ENCODE data around the gene ZBTB45. TPM values are rescaled to one million over a fixed set of nuclear protein-coding genes. Genes with fewer than 3 reads are reported as not detected.

Gene ZBTB45
- total and polyA plus RNA-seq, 2 donors (not counting 3 experiments of a cell fraction or from before 2014, with no cell fraction given): 17.8 to 21.8 TPM

DNA sequence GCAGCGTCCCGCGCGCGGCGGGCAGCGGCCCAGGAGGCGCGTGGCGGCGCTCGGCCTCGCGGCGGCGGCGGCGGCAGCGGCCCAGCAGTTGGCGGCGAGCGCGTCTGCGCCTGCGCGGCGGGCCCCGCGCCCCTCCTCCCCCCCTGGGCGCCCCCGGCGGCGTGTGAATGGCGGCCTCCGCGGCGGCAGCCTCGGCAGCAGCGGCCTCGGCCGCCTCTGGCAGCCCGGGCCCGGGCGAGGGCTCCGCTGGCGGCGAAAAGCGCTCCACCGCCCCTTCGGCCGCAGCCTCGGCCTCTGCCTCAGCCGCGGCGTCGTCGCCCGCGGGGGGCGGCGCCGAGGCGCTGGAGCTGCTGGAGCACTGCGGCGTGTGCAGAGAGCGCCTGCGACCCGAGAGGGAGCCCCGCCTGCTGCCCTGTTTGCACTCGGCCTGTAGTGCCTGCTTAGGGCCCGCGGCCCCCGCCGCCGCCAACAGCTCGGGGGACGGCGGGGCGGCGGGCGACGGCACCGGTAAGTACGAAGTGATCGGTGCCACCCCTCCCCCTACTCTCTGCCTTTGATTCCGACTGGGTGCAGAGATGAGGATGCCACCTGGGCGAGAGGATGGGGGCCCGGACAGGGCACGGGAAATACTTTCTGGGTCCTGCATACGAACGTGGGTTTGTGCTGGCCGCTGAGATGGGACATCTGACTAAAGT lies 25.1 kb upstream of the ZBTB45 start:
- Histone ChIP-seq H3K4me2 (ENCODE audit: insufficient read depth, low read length) (peak overlapping the region; percentile 44), H3K27me3 (ENCODE audit: control insufficient read depth in 2 of 2, insufficient read depth in 2 of 2, low read length in 2 of 2) (peaks cover 2 to 6% of the 10 kb centered on the region in 2 experiments), H4K20me1 (replicated peaks; ENCODE audit: control insufficient read depth, extremely low read depth, insufficient read depth, low read length) (peaks cover 4% of the 10 kb centered on the region), H3K4me3 (replicated peaks in 1 of 3; ENCODE audit: insufficient read depth in 1 of 3, low read depth in 1 of 3, low read length in 3 of 3) (peak overlapping the region; percentile 82 to 94 (median 85)), H3K27ac (ENCODE audit: insufficient read depth, low read depth, low read length) (peak overlapping the region; percentile 87), H3K9ac (replicated peaks; ENCODE audit: extremely low read depth, insufficient read depth, low read length) (peak overlapping the region; percentile 71), H3K79me2 (ENCODE audit: control insufficient read depth, insufficient read depth, low read length) (peaks cover 50% of the 10 kb centered on the region), H2AFZ (ENCODE audit: low read depth, low read length) (no peak overlapping the region), H3K4me1 (ENCODE audit: control insufficient read depth, extremely low read depth, insufficient read depth, low read length) (peaks cover 15% of the 10 kb centered on the region), H3K9me1 (replicated peaks; ENCODE audit: control insufficient read depth, extremely low read depth, insufficient read depth, low read length) (no peaks in the 10 kb centered on the region), H3K9me3 (replicated peaks; ENCODE audit: control insufficient read depth, insufficient read depth, low read length) (no peaks in the 10 kb centered on the region), H3K36me3 (ENCODE audit: control insufficient read depth in 2 of 2, extremely low read depth in 1 of 2, insufficient read depth in 2 of 2, low read length in 2 of 2) (peaks cover 5 to 25% of the 10 kb centered on the region in 2 experiments)
- dilution Hi-C loops (cut with MboI; ENCODE audit: extremely low pct_ligation_motif_present, low sequenced_read_pairs) (no loop called here), intact Hi-C loops (cut with micrococcal nuclease) (loop anchor here (1.0 kb wide), 4 partner anchors 10 to 29 kb away; partner anchors contain the start of genes MZF1 and ZBTB45)
- BruUV-seq (replicated peaks): no TSS peak
- ChIA-PET CTCF (interaction anchor here (1.2 to 3.2 kb wide), 6 partner anchors 9 to 37 kb away, joined by 3 to 52 read pairs (median 12); partner anchors contain the start of genes CHMP2A and ZBTB45), POLR2A (interaction anchor here (0.6 to 1.8 kb wide), 7 partner anchors 10 to 35 kb away, joined by 3 to 20 read pairs (median 6); partner anchors contain the start of genes CHMP2A and ZBTB45)
- FAIRE-seq (no peak), DNase-seq (ENCODE audit: low read depth, low spot score) (peak; percentile 37)
- TF ChIP-seq JUN (IDR thresholded peaks at IDR 0.05; ENCODE audit: borderline replicate concordance, insufficient read depth, insufficient read length, low read depth) (no peak), EZH2 (IDR thresholded peaks at IDR 0.05; ENCODE audit: borderline replicate concordance, low read depth, low read length, severe bottlenecking) (no peak), CTCF (IDR thresholded peaks at IDR 0.05; ENCODE audit: extremely low read depth in 1 of 2, insufficient read depth in 1 of 2, low read depth in 1 of 2, low read length in 2 of 2) (no peak), FOS (IDR thresholded peaks at IDR 0.05; ENCODE audit: borderline replicate concordance, insufficient read depth, low read length) (no peak), MYC (IDR thresholded peaks at IDR 0.05; ENCODE audit: low read depth, low read length) (no peak), POLR2AphosphoS5 (IDR thresholded peaks at IDR 0.05; ENCODE audit: insufficient read depth, low read depth, low read length) (no peak), POLR2A (IDR thresholded peaks at IDR 0.05; ENCODE audit: low read depth, low read length) (no peak), GATA2 (IDR thresholded peaks at IDR 0.05; ENCODE audit: insufficient read depth, insufficient read length, low read depth, low read length) (no peak)
- TF ChIP-seq, protein P1, sequence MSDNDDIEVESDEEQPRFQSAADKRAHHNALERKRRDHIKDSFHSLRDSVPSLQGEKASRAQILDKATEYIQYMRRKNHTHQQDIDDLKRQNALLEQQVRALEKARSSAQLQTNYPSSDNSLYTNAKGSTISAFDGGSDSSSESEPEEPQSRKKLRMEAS (IDR thresholded peaks at IDR 0.05; ENCODE audit: insufficient read depth, insufficient read length): no peak
